Aorta (tissue), 5 donors: ENCODE results near the gene TLR2. TPM values are rescaled to one million over a fixed set of nuclear protein-coding genes. Genes with fewer than 3 reads are reported as not detected.

Source experiments
- ATAC-seq: fragments of 200-7000 bp; cut with Tn5 transposase; one replicate; pipeline ENCODE4 v1.9.1; 2022; ENCODE audit warnings: moderate library complexity; ENCODE audit not compliant: low FRiP score
- DNase-seq, 2 donors: peaks; one replicate each; pipeline ENCODE4 v3.0.0-alpha.2; 2020
- H3K27ac ChIP-seq, 2 donors: one replicate each; pipeline ENCODE4 v1.5.1; 2013; ENCODE audit warnings: low read length in 2 of 2, mild to moderate bottlenecking in 2 of 2, moderate library complexity in 2 of 2, control low read depth in 1 of 2, inconsistent platforms in 1 of 2, low read depth in 1 of 2
- H3K27me3 ChIP-seq, 2 donors: one replicate each; pipeline ENCODE4 v1.6.1; 2013; ENCODE audit warnings: control low read depth in 1 of 2, low read length in 1 of 2, mild to moderate bottlenecking in 1 of 2, moderate library complexity in 1 of 2; ENCODE audit not compliant: insufficient read depth in 2 of 2, control insufficient read depth in 1 of 2
- H3K36me3 ChIP-seq, 2 donors: one replicate each; pipeline ENCODE4 v1.6.1; 2013; ENCODE audit warnings: control low read depth in 1 of 2, low read length in 1 of 2, mild to moderate bottlenecking in 1 of 2; ENCODE audit not compliant: insufficient read depth in 2 of 2, control insufficient read depth in 1 of 2
- H3K4me1 ChIP-seq, 2 donors: one replicate each; pipeline ENCODE4 v1.6.1; 2013; ENCODE audit warnings: low read length in 2 of 2, control low read depth in 1 of 2, mild to moderate bottlenecking in 1 of 2, moderate library complexity in 1 of 2; ENCODE audit not compliant: insufficient read depth in 2 of 2, control insufficient read depth in 1 of 2
- H3K4me3 ChIP-seq, 2 donors: one replicate each; pipeline ENCODE4 v1.5.1; 2013; ENCODE audit warnings: low read length in 2 of 2, control low read depth in 1 of 2, mild to moderate bottlenecking in 1 of 2
- H3K9me3 ChIP-seq: one replicate; pipeline ENCODE4 v1.6.1; 2013; ENCODE audit warnings: mild to moderate bottlenecking, low read length; ENCODE audit not compliant: control insufficient read depth
- WGBS, 2 donors: extraction: QIAGEN DNeasy Blood & Tissue Kit; methylation state at CpG; one replicate each; pipeline ENCODE4 v1.1.7; 2013; 5-methylcytosine and 5-hydroxymethylcytosine counted together
- intact Hi-C, 2 donors: fragments of 100-400 bp; cut with DNase I; formaldehyde crosslinking; loops; one replicate each; pipeline versions ENCODE4 v1.14.2 to v1.15.0; 2022
- polyA plus RNA-seq, 2 donors: library from polyadenylated mRNA; stranded (reverse); fragments of 200-250 nt; gene quantifications; one replicate each; pipeline ENCODE4 v1.2.3, GENCODE V29; 2013
- total RNA-seq, 2 donors: library from RNA; stranded (reverse); fragmentation: NEBNext Ultra II Directional; extraction: Animal tissue kit (Norgen Biotek cat#: 25700); gene quantifications; one replicate each; pipeline ENCODE4 v1.2.1, GENCODE V29; 2021
- donor health status: healthy with polysubstance abuse.
- donor health status: Bipolar disorder and iron deficiency.
- donor health status: DM: no; HTN: no; CAD: no.
- donor health status: DM: no; HTN: no; CAD: no.
- donor health status: DM: yes; HTN: yes; CAD: no.

The TLR2 gene
- total and polyA plus RNA-seq, 4 donors = 6.1 to 55.7 (median 31.3) TPM

GRCh38 chr4:153643406-153644383, 40.4 kb upstream of the TLR2 start:
- no peak for DNase-seq
- WGBS, 2 donors = 89 to 92% methylated on average over 9 of the region's 9 CpGs
- Histone ChIP-seq H3K27me3 (no peaks in the 10 kb centered on the region), H3K27ac (no peak overlapping the region), H3K4me1 (peaks cover 4 to 5% of the 10 kb centered on the region in 2 donors), H3K36me3 (no peaks in the 10 kb centered on the region), H3K9me3 (peaks cover 2% of the 10 kb centered on the region), H3K4me3 (no peak overlapping the region)
- no peak for ATAC-seq
- intact Hi-C loops = no loop called here

- intact Hi-C loops = loop anchor here (5.0 kb wide), 1 partner anchor 37 kb away; the partner anchor contains the start of gene TLR2 (in 2 of the 2)
- no peak for DNase-seq
- ATAC-seq = no peak
- H3K4me1 ChIP-seq = peaks cover 4 to 5% of the 10 kb centered on the region in 2 donors
- H3K9me3 ChIP-seq = peaks cover 2% of the 10 kb centered on the region
- no peak overlapping the region for H3K4me3 ChIP-seq
- H3K36me3 ChIP-seq = no peaks in the 10 kb centered on the region
- H3K27me3 ChIP-seq = no peaks in the 10 kb centered on the region
- H3K27ac ChIP-seq = no peak overlapping the region
- 88 to 91% methylated on average over 1 of the region's 1 CpG for WGBS, 2 donors
Measured at GRCh38 chr4:153645183-153645582, 38.9 kb upstream of the TLR2 start.

DNA sequence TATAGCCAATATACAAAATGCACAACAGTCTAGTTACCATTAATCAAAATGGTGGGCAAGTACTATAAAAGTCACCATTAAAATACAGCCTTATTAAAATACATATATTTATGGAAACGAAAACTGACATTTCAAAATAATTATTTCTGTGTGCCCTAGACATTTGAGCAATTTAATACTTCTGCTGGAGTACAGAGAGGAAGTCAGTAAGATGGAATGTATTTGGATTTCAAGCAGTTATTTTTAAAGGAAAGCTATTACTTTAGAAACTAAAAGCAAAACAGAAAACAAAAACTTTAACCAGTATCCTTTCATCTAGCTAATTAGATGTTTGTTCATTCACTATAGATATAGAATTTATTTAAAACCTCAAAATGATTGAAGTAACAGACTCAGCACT, 37.8 kb upstream of the TLR2 start:
- no peak for DNase-seq
- peaks cover 2% of the 10 kb centered on the region for H3K9me3 ChIP-seq
- ATAC-seq = no peak
- intact Hi-C loops = loop anchor here (5.0 kb wide), 1 partner anchor 36 kb away; the partner anchor contains the start of gene TLR2 (in 2 of the 2)
- no peak overlapping the region for H3K4me3 ChIP-seq
- H3K27me3 ChIP-seq = no peaks in the 10 kb centered on the region
- H3K36me3 ChIP-seq = no peaks in the 10 kb centered on the region
- H3K4me1 ChIP-seq = peaks cover 4 to 5% of the 10 kb centered on the region in 2 donors
- 5 to 6% methylated on average over 1 of the region's 1 CpG for WGBS, 2 donors
- no peak overlapping the region for H3K27ac ChIP-seq

DNA sequence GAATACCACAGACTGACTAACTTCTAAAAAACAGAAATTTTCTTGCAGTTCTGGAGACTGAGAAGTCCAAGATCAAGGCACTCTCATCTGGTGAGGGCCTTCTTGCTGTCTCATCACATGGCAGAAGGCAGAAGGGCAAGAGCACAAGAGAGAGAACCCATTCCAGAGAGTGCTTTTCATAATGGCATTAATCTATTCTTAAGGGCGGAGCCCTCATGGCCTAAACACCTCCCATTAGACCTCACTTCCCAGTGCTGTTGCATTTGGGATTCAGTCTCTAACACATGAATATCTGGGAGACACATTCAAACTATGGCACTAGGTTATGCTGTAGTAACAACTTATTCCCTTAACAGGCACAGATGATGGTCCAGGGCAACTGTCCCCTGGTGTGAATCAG, 37.1 kb upstream of the TLR2 start:
- ATAC-seq (no peak), DNase-seq (no peak)
- Histone ChIP-seq H3K27ac (no peak overlapping the region), H3K36me3 (no peaks in the 10 kb centered on the region), H3K27me3 (no peaks in the 10 kb centered on the region), H3K4me3 (no peak overlapping the region), H3K4me1 (peaks cover 4 to 5% of the 10 kb centered on the region in 2 donors), H3K9me3 (peaks cover 2% of the 10 kb centered on the region)
- intact Hi-C loops = loop anchor here (5.0 kb wide), 1 partner anchor 35 kb away; the partner anchor contains the start of gene TLR2 (in 2 of the 2)
- WGBS, 2 donors = 95 to 100% methylated on average over 1 of the region's 1 CpG

DNA sequence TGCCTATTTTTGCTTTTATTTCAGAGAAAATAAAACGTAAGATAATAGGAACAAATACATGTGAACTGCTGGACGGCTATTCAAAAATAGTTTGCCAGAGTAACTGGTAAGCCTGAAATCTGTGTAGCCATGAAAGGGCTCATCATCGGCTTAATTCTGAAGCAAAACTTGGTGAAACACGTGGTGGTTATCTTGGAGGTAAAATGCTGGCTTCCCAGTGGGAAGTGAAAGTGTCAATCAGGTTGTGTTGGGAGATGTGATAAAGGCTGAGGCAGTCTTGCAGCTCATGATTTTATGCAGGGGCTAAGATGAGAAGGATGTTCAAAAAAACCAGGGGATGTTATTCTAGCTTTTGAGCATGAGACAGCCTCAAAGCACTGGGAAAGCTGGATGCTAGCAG, 36.1 kb upstream of the TLR2 start:
- no peaks in the 10 kb centered on the region for H3K27me3 ChIP-seq
- no peak for ATAC-seq
- peaks cover 4 to 5% of the 10 kb centered on the region in 2 donors for H3K4me1 ChIP-seq
- 29 to 39% methylated on average over 4 of the region's 4 CpGs for WGBS, 2 donors
- peak overlapping the region in 1 of 2 donors; percentile 29 for H3K27ac ChIP-seq
- no peaks in the 10 kb centered on the region for H3K36me3 ChIP-seq
- no peak overlapping the region for H3K4me3 ChIP-seq
- H3K9me3 ChIP-seq = peaks cover 2% of the 10 kb centered on the region
- no peak for DNase-seq
- intact Hi-C loops = loop anchor here (5.0 kb wide), 1 partner anchor 34 kb away; the partner anchor contains the start of gene TLR2 (in 2 of the 2)

DNA sequence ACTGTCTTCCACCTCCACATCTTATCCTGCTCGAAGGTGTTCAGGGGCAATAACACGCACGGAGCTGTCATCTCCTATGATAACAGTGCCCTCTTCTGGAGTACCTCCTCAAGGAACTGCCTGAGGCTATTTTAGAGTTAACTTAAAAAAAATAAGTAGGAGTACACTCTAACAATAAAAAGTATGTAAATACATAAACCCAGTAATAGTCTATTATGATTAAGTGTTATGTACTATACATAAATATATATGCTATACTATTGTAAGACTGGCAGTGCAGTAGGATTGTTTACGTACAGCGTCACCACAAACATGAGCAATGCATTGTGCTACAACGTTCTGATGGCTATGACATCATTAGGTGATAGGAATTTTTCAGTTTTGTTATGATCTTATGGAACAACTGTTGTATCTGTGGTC, 34.5 kb upstream of the TLR2 start:
- peaks cover 2% of the 10 kb centered on the region for H3K9me3 ChIP-seq
- WGBS, 2 donors = 74 to 77% methylated on average over 6 of the region's 6 CpGs
- peaks cover 4 to 5% of the 10 kb centered on the region in 2 donors for H3K4me1 ChIP-seq
- H3K27ac ChIP-seq = no peak overlapping the region
- no peak for ATAC-seq
- H3K27me3 ChIP-seq = no peaks in the 10 kb centered on the region
- H3K36me3 ChIP-seq = no peaks in the 10 kb centered on the region
- H3K4me3 ChIP-seq = no peak overlapping the region
- DNase-seq = no peak
- intact Hi-C loops = loop anchor here (5.0 kb wide), 1 partner anchor 33 kb away; the partner anchor contains the start of gene TLR2 (in 2 of the 2)

- ATAC-seq = no peak
- intact Hi-C loops = no loop called here
- Histone ChIP-seq H3K9me3 (no peaks in the 10 kb centered on the region), H3K4me1 (peaks cover 5 to 12% of the 10 kb centered on the region in 2 donors), H3K27ac (no peak overlapping the region), H3K4me3 (no peak overlapping the region), H3K27me3 (no peaks in the 10 kb centered on the region), H3K36me3 (no peaks in the 10 kb centered on the region)
- WGBS, 2 donors = 53 to 55% methylated on average over 3 of the region's 3 CpGs
- no peak for DNase-seq
Measured at GRCh38 chr4:153651116-153651515, 33.0 kb upstream of the TLR2 start.

DNA sequence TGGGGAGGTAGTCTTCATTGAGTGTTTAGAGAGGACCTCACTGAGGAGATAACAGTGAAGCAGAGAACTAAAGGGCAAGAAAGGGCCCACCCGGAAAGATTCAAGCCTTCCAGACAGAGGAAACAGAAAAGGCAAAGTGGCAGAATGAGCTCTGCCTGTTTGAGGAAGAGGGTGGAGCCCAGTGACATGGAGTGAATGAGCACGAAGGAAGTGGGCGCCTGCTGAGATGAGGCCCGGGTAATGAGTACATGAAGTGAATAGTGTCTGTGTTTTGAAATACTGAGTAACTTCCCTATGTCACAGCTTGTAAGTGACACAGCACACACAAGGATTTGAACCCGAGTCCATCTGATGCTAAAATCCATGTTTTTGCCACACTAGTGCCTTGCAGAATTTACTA, 32.5 kb upstream of the TLR2 start:
- no peaks in the 10 kb centered on the region for H3K27me3 ChIP-seq
- no peak overlapping the region for H3K4me3 ChIP-seq
- H3K9me3 ChIP-seq = no peaks in the 10 kb centered on the region
- no peak overlapping the region for H3K27ac ChIP-seq
- intact Hi-C loops = no loop called here
- ATAC-seq (peak; percentile 68), DNase-seq (peak in 1 of 2 donors; percentile 83)
- no peaks in the 10 kb centered on the region for H3K36me3 ChIP-seq
- H3K4me1 ChIP-seq = peaks cover 5 to 12% of the 10 kb centered on the region in 2 donors
- 84 to 88% methylated on average over 5 of the region's 5 CpGs for WGBS, 2 donors
